Measurements from ENCODE around the gene RANBP3.
"Not testable (repeated sequence)": the region's sequence is repeated elsewhere in the genome, so short reads cannot be mapped to it uniquely, and the experiment has no call there.

RANBP3 gene

GRCh38 chr19:5977785-5978605 is at the start of gene RANBP3:
RANBP3 (minus strand) TSS chr19:5978140; CDS start chr19:5978082, 58 bp downstream.
- H3K4me3 ChIP-seq (replicated peaks; ENCODE audit: low read depth, low read length) = peak within 1 kb of the TSS; percentile 95
- peak; percentile 100 for DNase-seq (ENCODE audit: extremely low read depth, insufficient read length)
- H3K36me3 ChIP-seq (ENCODE audit: control insufficient read depth, insufficient read depth, low read length) = peaks cover 7% of the 10 kb centered on the region
- no peak for TF ChIP-seq CTCF (IDR thresholded peaks at IDR 0.05; ENCODE audit: insufficient read depth, low read length, poor library complexity, severe bottlenecking)
- no peaks in the 10 kb centered on the region for H3K27me3 ChIP-seq (replicated peaks; ENCODE audit: control insufficient read depth, insufficient read depth, low read length)

GRCh38 chr19:6026390-6027227 is 48.7 kb upstream of the RANBP3 start:
- Histone ChIP-seq H3K27me3 (replicated peaks; ENCODE audit: control insufficient read depth, insufficient read depth, low read length) (no peaks in the 10 kb centered on the region), H3K4me3 (replicated peaks; ENCODE audit: low read depth, low read length) (no peak overlapping the region), H3K36me3 (ENCODE audit: control insufficient read depth, insufficient read depth, low read length) (no peaks in the 10 kb centered on the region)
- no peak for TF ChIP-seq CTCF (IDR thresholded peaks at IDR 0.05; ENCODE audit: insufficient read depth, low read length, poor library complexity, severe bottlenecking)
- DNase-seq (ENCODE audit: extremely low read depth, insufficient read length) = no peak

GRCh38 chr19:6024756-6025155 is 46.8 kb upstream of the RANBP3 start:
- H3K4me3 ChIP-seq (replicated peaks; ENCODE audit: low read depth, low read length); H3K36me3 ChIP-seq (ENCODE audit: control insufficient read depth, insufficient read depth, low read length); H3K27me3 ChIP-seq (replicated peaks; ENCODE audit: control insufficient read depth, insufficient read depth, low read length): not testable (repeated sequence)

GRCh38 chr19:6023936-6024335 is 46.0 kb upstream of the RANBP3 start:
- H3K27me3 ChIP-seq (replicated peaks; ENCODE audit: control insufficient read depth, insufficient read depth, low read length) = no peaks in the 10 kb centered on the region
- DNase-seq (ENCODE audit: extremely low read depth, insufficient read length) = no peak
- no peaks in the 10 kb centered on the region for H3K36me3 ChIP-seq (ENCODE audit: control insufficient read depth, insufficient read depth, low read length)
- no peak overlapping the region for H3K4me3 ChIP-seq (replicated peaks; ENCODE audit: low read depth, low read length)
- TF ChIP-seq CTCF (IDR thresholded peaks at IDR 0.05; ENCODE audit: insufficient read depth, low read length, poor library complexity, severe bottlenecking) = no peak

More at GRCh38 chr19:6024756-6025155, 46.8 kb upstream of the RANBP3 start:
- not testable (repeated sequence) for DNase-seq (ENCODE audit: extremely low read depth, insufficient read length)

GRCh38 chr19:6023085-6023682 is 45.2 kb upstream of the RANBP3 start:
- no peaks in the 10 kb centered on the region for H3K36me3 ChIP-seq (ENCODE audit: control insufficient read depth, insufficient read depth, low read length)
- DNase-seq (ENCODE audit: extremely low read depth, insufficient read length) = no peak
- no peak overlapping the region for H3K4me3 ChIP-seq (replicated peaks; ENCODE audit: low read depth, low read length)
- no peak for TF ChIP-seq CTCF (IDR thresholded peaks at IDR 0.05; ENCODE audit: insufficient read depth, low read length, poor library complexity, severe bottlenecking)
- H3K27me3 ChIP-seq (replicated peaks; ENCODE audit: control insufficient read depth, insufficient read depth, low read length) = no peaks in the 10 kb centered on the region
